GM18858 (cell line): ENCODE measurements around the gene ARMH4.

Source experiments
- ATAC-seq: cut with Tn5 transposase; IDR thresholded peaks from one replicate; pipeline ENCODE4 v1.9.1; 2021; ENCODE audit not compliant: unreplicated experiment

ARMH4 gene

GRCh38 chr14:57974896-57975295, 177.1 kb downstream of the ARMH4 start:
- ATAC-seq, result no peak

GRCh38 chr14:57970594-57970993, 181.4 kb downstream of the ARMH4 start:
- no peak for ATAC-seq

- no peak for ATAC-seq
These were observed 181.8 kb downstream of the ARMH4 start for GRCh38 chr14:57970175-57970574.

GRCh38 chr14:57963071-57963470, 188.9 kb downstream of the ARMH4 start:
- no peak for ATAC-seq

GRCh38 chr14:57962325-57963035, 189.5 kb downstream of the ARMH4 start:
- no peak for ATAC-seq

- ATAC-seq, result no peak
These were observed 190.3 kb downstream of the ARMH4 start for GRCh38 chr14:57961786-57962060.

GRCh38 chr14:57960946-57961785, 190.8 kb downstream of the ARMH4 start:
- ATAC-seq, result no peak

GRCh38 chr14:57957441-57957840, 194.6 kb downstream of the ARMH4 start:
- no peak for ATAC-seq
